Activated effector memory CD4-positive, alpha-beta T cell treated with Interleukin-2 at 50 U/mL for 16 hours (primary cell): ENCODE data around the gene MRPS2.
"Not testable (repeated sequence)": the region's sequence is repeated elsewhere in the genome, so short reads cannot be mapped to it uniquely, and the experiment has no call there.

ENCODE experiments used
- DNase-seq: peaks from one replicate; pipeline ENCODE4 v3.0.0-alpha.2; 2020

The MRPS2 gene

GRCh38 chr9:135500525-135501260 lies at the start of gene MRPS2:
Gene MRPS2, plus strand, starts transcription at chr9:135500682. Its CDS starts 29 bp downstream, at chr9:135500711.
- DNase-seq, result peak; percentile 84

- DNase-seq, result no peak
Observed at GRCh38 chr9:135450956-135451355, 49.5 kb upstream of the MRPS2 start.

- DNase-seq, result not testable (repeated sequence)
Observed at GRCh38 chr9:135451909-135452308, 48.6 kb upstream of the MRPS2 start.

GRCh38 chr9:135454737-135455136 lies 45.7 kb upstream of the MRPS2 start:
- DNase-seq, result no peak

- DNase-seq, result no peak
Observed at GRCh38 chr9:135455401-135456030, 45.0 kb upstream of the MRPS2 start.

- DNase-seq, result no peak
Observed at GRCh38 chr9:135456436-135457104, 43.9 kb upstream of the MRPS2 start.

GRCh38 chr9:135458478-135458877 lies 42.0 kb upstream of the MRPS2 start:
- not testable (repeated sequence) for DNase-seq

- DNase-seq, result no peak
Observed at GRCh38 chr9:135461936-135462335, 38.5 kb upstream of the MRPS2 start.

GRCh38 chr9:135463140-135463539 lies 37.3 kb upstream of the MRPS2 start:
- DNase-seq, result no peak

- DNase-seq, result no peak
Observed at GRCh38 chr9:135464181-135464580, 36.3 kb upstream of the MRPS2 start.

- DNase-seq, result peak; percentile 37
Observed at GRCh38 chr9:135468854-135469521, 31.5 kb upstream of the MRPS2 start.

GRCh38 chr9:135471791-135472640 lies 28.5 kb upstream of the MRPS2 start:
- DNase-seq, result no peak

- DNase-seq, result no peak
Observed at GRCh38 chr9:135473972-135474543, 26.4 kb upstream of the MRPS2 start.

GRCh38 chr9:135474915-135475314 lies 25.6 kb upstream of the MRPS2 start:
- DNase-seq, result no peak

- DNase-seq, result no peak
Observed at GRCh38 chr9:135476561-135477355, 23.7 kb upstream of the MRPS2 start.

GRCh38 chr9:135478191-135478590 lies 22.3 kb upstream of the MRPS2 start:
- no peak for DNase-seq

GRCh38 chr9:135478829-135479468 lies 21.5 kb upstream of the MRPS2 start:
- DNase-seq, result no peak

- DNase-seq, result no peak
Observed at GRCh38 chr9:135479469-135480052, 20.9 kb upstream of the MRPS2 start, which contains the start of gene PPP1R26. Gene PPP1R26, plus strand, starts transcription at chr9:135479782. Its CDS starts 4,729 bp downstream, at chr9:135484511.

GRCh38 chr9:135480071-135480939 lies 20.2 kb upstream of the MRPS2 start:
- DNase-seq, result no peak
